H7 (cell line): ENCODE measurements around the gene COPB1. TPM values are rescaled to one million over a fixed set of nuclear protein-coding genes. Genes with fewer than 3 reads are reported as not detected.

Experiments
- DNase-seq: peaks from one replicate; pipeline ENCODE4 v3.0.0; 2012
- H3K27me3 ChIP-seq: 2 replicates; pipeline ENCODE4 v1.6.0; 2011; ENCODE audit warnings: mild to moderate bottlenecking, low read length; ENCODE audit not compliant: control insufficient read depth, insufficient read depth
- H3K36me3 ChIP-seq: replicated peaks from 2 replicates; pipeline ENCODE4 v1.5.1; 2011; ENCODE audit warnings: low read length; ENCODE audit not compliant: control insufficient read depth, insufficient read depth
- H3K4me3 ChIP-seq: 2 replicates; pipeline ENCODE4 v1.5.1; 2011; ENCODE audit warnings: low read depth, mild to moderate bottlenecking, control low read depth, low read length, moderate library complexity; ENCODE audit not compliant: insufficient read depth
- total RNA-seq: library from RNA; depleted of rRNA; stranded (reverse); fragments of >200 nt; shearing (Covaris generic); gene quantifications from 2 replicates; pipeline ENCODE4 v1.2.3, GENCODE V29; 2014

COPB1 gene
- total RNA-seq, 1 experiment from 2014 or later: 157 TPM

DNA sequence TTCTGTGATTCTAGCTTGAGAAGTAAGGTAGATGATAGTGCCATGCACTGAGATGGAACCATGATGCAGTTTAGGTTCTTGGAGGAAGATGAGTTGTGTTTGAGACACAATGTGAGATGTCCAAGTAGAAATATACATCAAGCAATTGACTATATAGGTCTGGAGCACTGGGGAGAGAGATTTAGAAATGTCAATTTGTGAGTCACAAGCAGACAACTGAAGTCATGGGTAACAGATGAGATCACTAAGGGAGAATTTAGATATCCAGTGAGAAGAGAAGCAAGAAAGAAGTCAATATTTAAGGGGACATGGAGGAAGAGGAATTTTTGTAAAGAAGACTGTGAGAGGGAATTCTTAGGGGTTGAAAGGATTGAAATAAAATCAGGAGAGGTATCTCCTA, 75.5 kb downstream of the COPB1 start:
- Histone ChIP-seq H3K27me3 (no peaks in the 10 kb centered on the region), H3K4me3 (no peak overlapping the region), H3K36me3 (no peaks in the 10 kb centered on the region)
- no peak for DNase-seq

DNA sequence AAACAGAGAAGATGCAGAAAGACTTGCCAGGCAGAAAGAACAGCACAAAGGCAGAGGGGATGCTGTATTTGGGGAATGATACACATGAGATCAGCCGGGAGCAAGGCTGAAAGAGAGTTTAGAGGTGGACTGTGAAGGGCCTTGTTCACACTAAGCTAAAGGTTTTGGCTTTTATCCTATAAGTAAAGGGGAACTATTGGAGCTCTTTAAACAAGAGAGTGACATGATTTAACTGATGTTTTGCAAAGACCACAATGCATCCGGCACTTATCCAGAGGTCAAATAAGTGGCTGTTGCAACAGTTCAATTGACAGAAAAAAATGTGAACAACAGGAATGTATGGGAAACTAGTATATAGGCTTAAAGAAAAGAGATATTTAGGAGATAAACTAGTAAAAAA, 76.0 kb downstream of the COPB1 start:
- no peaks in the 10 kb centered on the region for H3K36me3 ChIP-seq
- H3K27me3 ChIP-seq: no peaks in the 10 kb centered on the region
- H3K4me3 ChIP-seq: no peak overlapping the region
- no peak for DNase-seq

GRCh38 chr11:14422814-14423182, 76.8 kb downstream of the COPB1 start:
- DNase-seq: peak; percentile 35
- H3K27me3 ChIP-seq: no peaks in the 10 kb centered on the region
- H3K36me3 ChIP-seq: no peaks in the 10 kb centered on the region
- H3K4me3 ChIP-seq: no peak overlapping the region

DNA sequence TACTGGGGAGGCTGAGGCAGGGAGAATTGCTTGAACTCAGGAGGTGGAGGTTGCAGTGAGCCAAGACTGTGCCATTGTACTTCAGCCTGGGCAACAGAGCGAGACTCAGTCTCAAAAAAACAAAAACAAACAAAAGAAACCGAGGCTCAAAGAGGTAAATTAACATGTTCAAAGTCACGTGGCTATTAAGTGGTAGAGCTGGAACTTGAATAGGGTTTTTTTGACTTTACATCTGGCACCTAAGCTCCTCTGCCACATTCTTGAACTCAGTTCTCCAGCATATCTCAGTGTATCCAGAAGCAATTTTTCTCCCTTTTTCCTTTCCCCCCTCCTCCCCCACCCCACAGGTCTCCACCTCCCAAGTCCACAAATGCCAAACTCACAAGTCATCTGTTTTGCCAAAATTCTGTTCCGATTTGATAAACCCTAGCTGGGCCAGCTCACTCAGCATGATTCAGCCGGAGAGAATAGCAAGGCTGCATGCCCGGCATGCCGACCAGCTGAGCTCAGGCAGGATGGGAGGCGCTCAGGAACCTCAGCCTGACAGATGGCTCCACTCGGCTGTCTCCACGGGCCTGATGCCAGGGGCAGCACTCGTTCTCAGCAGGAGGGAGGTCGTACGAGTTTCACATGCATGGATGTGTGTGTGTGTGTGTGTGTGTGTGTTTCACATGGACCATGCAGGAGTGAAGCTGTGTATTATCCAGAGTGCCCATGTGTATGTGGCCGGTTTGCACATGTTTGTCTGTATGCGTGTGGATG, 77.4 kb downstream of the COPB1 start:
- peak; percentile 54 for DNase-seq

GRCh38 chr11:14420223-14420622, 79.4 kb downstream of the COPB1 start:
- no peaks in the 10 kb centered on the region for H3K27me3 ChIP-seq
- H3K36me3 ChIP-seq: no peaks in the 10 kb centered on the region
- no peak overlapping the region for H3K4me3 ChIP-seq
- DNase-seq: no peak

More for the DNA sequence above, 77.4 kb downstream of the COPB1 start:
- no peaks in the 10 kb centered on the region for H3K27me3 ChIP-seq
- H3K36me3 ChIP-seq: no peaks in the 10 kb centered on the region
- H3K4me3 ChIP-seq: no peak overlapping the region

DNA sequence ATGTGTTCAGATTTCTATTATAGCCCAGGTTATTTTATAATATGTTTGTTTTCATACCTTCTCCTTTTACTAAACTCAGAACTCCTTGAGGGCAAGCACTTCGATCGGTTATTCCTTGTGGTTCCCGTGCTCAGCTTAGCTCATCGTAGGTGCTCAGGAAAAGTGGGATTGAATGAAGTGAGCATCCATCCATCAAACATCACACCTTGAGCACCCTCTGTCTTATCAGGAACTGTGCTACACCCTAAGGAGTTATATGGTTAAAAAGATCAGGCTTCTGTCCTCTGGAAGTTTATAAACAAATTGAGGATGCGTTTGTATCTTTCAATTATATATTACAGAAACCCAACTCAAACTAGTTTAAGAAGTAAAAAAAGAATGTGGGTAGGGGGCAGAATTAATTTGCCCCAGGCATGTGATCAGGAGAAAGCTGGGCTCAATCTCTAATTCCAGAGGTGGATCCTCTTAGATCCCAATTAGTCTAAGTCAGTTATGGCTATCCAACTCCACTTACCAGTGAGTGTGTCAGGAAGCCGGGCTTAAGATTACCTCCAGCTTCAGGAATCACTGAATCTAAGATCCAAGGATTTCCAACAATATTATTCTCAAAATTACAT, 80.7 kb downstream of the COPB1 start:
- Histone ChIP-seq H3K27me3 (no peaks in the 10 kb centered on the region), H3K36me3 (no peaks in the 10 kb centered on the region), H3K4me3 (no peak overlapping the region)
- DNase-seq: peak; percentile 32

- no peaks in the 10 kb centered on the region for H3K27me3 ChIP-seq
- no peak for DNase-seq
Observed at GRCh38 chr11:14417617-14418374, 81.8 kb downstream of the COPB1 start.

GRCh38 chr11:14417186-14417585, 82.4 kb downstream of the COPB1 start:
- no peaks in the 10 kb centered on the region for H3K27me3 ChIP-seq
- H3K4me3 ChIP-seq: no peak overlapping the region
- no peaks in the 10 kb centered on the region for H3K36me3 ChIP-seq
- DNase-seq: no peak

More at GRCh38 chr11:14417617-14418374, 81.8 kb downstream of the COPB1 start:
- H3K36me3 ChIP-seq: no peaks in the 10 kb centered on the region
- no peak overlapping the region for H3K4me3 ChIP-seq

- Histone ChIP-seq H3K36me3 (no peaks in the 10 kb centered on the region), H3K27me3 (no peaks in the 10 kb centered on the region), H3K4me3 (no peak overlapping the region)
- DNase-seq: no peak
Observed at GRCh38 chr11:14414470-14415461, 84.8 kb downstream of the COPB1 start.

DNA sequence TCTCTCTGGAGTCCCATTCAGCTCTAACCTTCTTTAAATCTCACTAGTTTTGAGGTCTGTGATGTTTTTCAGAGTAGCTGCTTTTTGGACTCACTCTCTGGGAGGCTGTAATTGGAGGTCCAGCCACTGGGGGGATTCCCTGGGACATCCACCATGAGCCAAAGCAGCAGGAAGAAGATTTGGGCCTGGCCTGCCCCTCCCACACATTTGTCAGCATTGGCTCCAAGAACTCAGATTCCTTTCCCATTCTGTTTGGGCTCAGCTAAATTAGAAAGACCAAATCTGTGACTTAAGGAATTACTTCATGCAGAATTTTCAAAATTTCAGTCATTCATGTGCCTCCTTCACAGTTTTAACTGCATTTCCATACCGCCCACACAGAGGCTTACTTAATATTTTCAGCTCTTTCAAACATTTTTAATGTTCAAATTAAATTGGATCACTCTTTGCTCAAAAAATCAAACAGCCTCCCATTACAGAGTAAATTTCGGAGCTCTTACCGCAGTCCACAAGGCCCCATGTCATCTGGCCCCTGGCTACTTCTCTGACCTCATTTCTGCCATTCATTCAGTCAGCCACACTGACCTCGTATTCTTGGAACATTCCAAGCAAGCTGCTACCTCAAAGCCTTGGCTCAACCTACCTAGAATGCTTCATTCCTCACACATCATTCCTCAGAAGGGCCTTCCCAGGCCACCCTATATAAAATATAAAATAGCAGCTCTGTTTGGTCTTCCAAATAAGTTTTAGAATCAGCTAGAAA, 86.1 kb downstream of the COPB1 start:
- peak; percentile 25 for DNase-seq
- Histone ChIP-seq H3K36me3 (no peaks in the 10 kb centered on the region), H3K4me3 (no peak overlapping the region), H3K27me3 (no peaks in the 10 kb centered on the region)

DNA sequence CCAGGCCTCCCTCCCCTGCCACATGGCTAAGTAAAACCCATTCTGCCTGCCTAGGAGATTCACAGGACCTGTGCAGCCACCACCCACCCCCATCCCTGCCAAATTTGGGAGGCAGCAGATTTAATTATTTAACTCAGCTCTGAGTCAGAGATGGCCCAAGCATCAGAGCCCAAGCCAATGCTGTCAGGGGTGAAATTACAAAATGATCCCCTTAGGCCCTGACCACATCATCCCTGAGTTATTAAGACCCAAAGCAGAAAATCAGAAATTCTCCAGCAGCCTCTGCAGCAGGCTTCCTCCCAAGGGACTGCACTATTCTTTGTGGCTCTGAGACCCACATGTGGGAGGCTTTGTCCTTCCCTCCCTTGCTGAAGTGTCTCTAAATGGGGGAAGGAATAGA, 87.8 kb downstream of the COPB1 start:
- no peak for DNase-seq
- Histone ChIP-seq H3K4me3 (no peak overlapping the region), H3K27me3 (no peaks in the 10 kb centered on the region), H3K36me3 (no peaks in the 10 kb centered on the region)

GRCh38 chr11:14409891-14410290, 89.7 kb downstream of the COPB1 start:
- H3K4me3 ChIP-seq: no peak overlapping the region

DNA sequence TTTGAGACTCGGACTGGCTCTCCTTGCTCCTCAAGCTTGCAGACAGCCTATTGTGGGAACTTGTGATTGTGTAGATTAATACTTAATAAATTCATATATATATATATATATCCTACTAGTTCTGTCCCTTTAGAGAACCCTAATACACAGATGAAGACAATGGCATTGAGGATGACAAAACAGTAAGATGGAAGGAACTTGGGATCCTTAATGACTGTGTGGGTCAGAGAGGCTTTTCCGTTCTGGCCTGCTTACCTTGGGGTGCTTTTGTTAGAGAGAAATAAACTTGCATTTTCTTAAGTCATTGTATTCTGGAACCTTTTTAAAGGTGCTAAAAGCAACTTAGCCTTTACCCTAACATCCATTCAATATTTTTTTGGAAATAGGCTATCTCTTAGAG, 91.0 kb downstream of the COPB1 start:
- Histone ChIP-seq H3K36me3 (no peaks in the 10 kb centered on the region), H3K27me3 (no peaks in the 10 kb centered on the region), H3K4me3 (no peak overlapping the region)
- DNase-seq: no peak

More at GRCh38 chr11:14409891-14410290, 89.7 kb downstream of the COPB1 start:
- no peak for DNase-seq
- Histone ChIP-seq H3K27me3 (no peaks in the 10 kb centered on the region), H3K36me3 (no peaks in the 10 kb centered on the region)
